ENCODE results near the gene IFI27. TPM values are rescaled to one million over a fixed set of nuclear protein-coding genes. Genes with fewer than 3 reads are reported as not detected.
A peak's percentile ranks its signal among the peaks of the same experiment; 100 is the strongest.
"Not testable (repeated sequence)": the region's sequence is repeated elsewhere in the genome, so short reads cannot be mapped to it uniquely, and the experiment has no call there.

Gene IFI27
- polyA plus RNA-seq, 2 of the 4 experiments (the other 2 are of a cell fraction), result 0.76 to 2.2 TPM

DNA sequence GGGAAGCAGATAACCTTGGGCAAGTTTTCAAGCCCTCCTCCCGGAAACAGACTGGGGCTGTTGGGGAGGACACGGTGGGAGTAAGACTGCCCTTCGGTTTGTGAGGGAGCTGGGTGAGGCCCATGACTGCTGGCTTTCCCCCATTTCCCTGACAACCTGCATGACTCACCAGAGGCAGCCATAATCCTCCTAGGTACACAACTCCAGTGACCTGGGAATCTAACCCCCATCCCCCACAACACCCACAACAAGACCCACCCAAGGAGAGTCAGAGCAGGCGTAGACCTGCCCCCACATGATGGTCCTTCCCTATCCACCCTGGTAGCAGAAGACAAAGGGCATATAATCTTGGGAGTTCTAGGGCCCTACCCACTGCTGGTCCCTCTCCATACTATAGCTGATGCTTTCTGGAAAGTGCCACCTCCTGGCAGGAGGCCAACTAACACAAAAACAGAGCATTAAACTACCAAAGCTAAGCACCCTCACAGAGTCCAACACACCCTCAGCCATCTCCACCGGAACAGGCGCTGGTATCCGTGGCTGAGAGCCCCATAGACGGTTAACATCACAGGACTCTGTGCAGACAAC is 44.4 kb upstream of the IFI27 start:
- H3K4me1 ChIP-seq, result peaks cover 18% of the 10 kb centered on the region
- peaks cover 29% of the 10 kb centered on the region for H3K9me3 ChIP-seq
- peak overlapping the region; percentile 52 for H3K4me2 ChIP-seq
- peak in 1 of 2 experiments; percentile 12 for DNase-seq (ENCODE audit: low read depth in 1 of 2, low spot score in 1 of 2)
- WGBS (ENCODE audit: missing lambda C conversion rate), result 72% methylated on average over 7 of the region's 8 CpGs
- ChIA-PET POLR2A (no interaction called here), CTCF (interaction anchor here (0.9 to 1.5 kb wide), 3 partner anchors 13 to 71 kb away, joined by 3 to 4 read pairs (median 4); no protein-coding TSS in a partner anchor)
- FAIRE-seq, result no peak
- peak overlapping the region in 1 of 2 experiments; percentile 50; a peak in 2 of 6 replicates for H3K27ac ChIP-seq
- no peak overlapping the region for H3K4me3 ChIP-seq
- TF ChIP-seq EP300 (IDR thresholded peaks at IDR 0.05) (no peak), HEYL (CRISPR knock-in tag; IDR thresholded peaks at IDR 0.05) (no peak), USF2 (IDR thresholded peaks at IDR 0.05) (no peak), ESRRA (IDR thresholded peaks at IDR 0.05; ENCODE audit: borderline replicate concordance, low read length) (no peak), FOSL2 (IDR thresholded peaks at IDR 0.05) (no peak), FOSL2 (CRISPR knock-in tag; IDR thresholded peaks at IDR 0.05) (no peak), NR3C1 (IDR thresholded peaks at IDR 0.05) (no peak), TFCP2L1 (CRISPR knock-in tag; IDR thresholded peaks at IDR 0.05) (no peak), BCL3 (IDR thresholded peaks at IDR 0.05) (no peak), ATOH8 (CRISPR knock-in tag; IDR thresholded peaks at IDR 0.05; ENCODE audit: low read depth) (no peak), SMC3 (IDR thresholded peaks at IDR 0.05) (no peak), JUN (IDR thresholded peaks at IDR 0.05) (no peak), TP53 (CRISPR knock-in tag; IDR thresholded peaks at IDR 0.05) (no peak)
- no peak; a peak in 2 of 6 replicates for ATAC-seq

GRCh38 chr14:94072076-94072475 is 38.5 kb upstream of the IFI27 start:
- CTCF ChIA-PET; H3K27ac ChIP-seq; H3K4me2 ChIP-seq; DNase-seq (ENCODE audit: low read depth in 1 of 2, low spot score in 1 of 2); H3K4me1 ChIP-seq; POLR2A ChIA-PET; ATAC-seq; FAIRE-seq; H3K4me3 ChIP-seq: not testable (repeated sequence)
- 86% methylated on average over 3 of the region's 3 CpGs for WGBS (ENCODE audit: missing lambda C conversion rate)
- H3K9me3 ChIP-seq, result peaks cover 78% of the 10 kb centered on the region

- FAIRE-seq, result no peak
- H3K9me3 ChIP-seq, result peaks cover 60% of the 10 kb centered on the region
- no peak overlapping the region for H3K4me3 ChIP-seq
- H3K27ac ChIP-seq, result no peak overlapping the region
- H3K4me2 ChIP-seq, result no peak overlapping the region
- ChIA-PET CTCF (interaction anchor here (0.7 kb wide), 1 partner anchor 55 kb away, joined by 3 read pairs; no protein-coding TSS in a partner anchor), POLR2A (no interaction called here)
- 96% methylated on average over 3 of the region's 3 CpGs for WGBS (ENCODE audit: missing lambda C conversion rate)
- no peak for TF ChIP-seq FOSL2 (IDR thresholded peaks at IDR 0.05)
- TF ChIP-seq FOSL2 (CRISPR knock-in tag; IDR thresholded peaks at IDR 0.05), result no peak
- no peak for TF ChIP-seq EHMT2 (IDR thresholded peaks at IDR 0.05; ENCODE audit: low read depth)
- TF ChIP-seq NFE2L2 (conservative IDR thresholded peaks at IDR 0.05; ENCODE audit: low read length), result no peak
- no peak for TF ChIP-seq BCL3 (IDR thresholded peaks at IDR 0.05)
- no peak for TF ChIP-seq ATOH8 (CRISPR knock-in tag; IDR thresholded peaks at IDR 0.05; ENCODE audit: low read depth)
- no peak for TF ChIP-seq ESRRA (IDR thresholded peaks at IDR 0.05; ENCODE audit: borderline replicate concordance, low read length)
- TF ChIP-seq PHF8 (IDR thresholded peaks at IDR 0.05; ENCODE audit: borderline replicate concordance, low read depth), result no peak
- no peak for TF ChIP-seq JUN (IDR thresholded peaks at IDR 0.05)
- TF ChIP-seq SMC3 (IDR thresholded peaks at IDR 0.05), result no peak
- TF ChIP-seq NPAS2 (CRISPR knock-in tag; IDR thresholded peaks at IDR 0.05; ENCODE audit: borderline replicate concordance), result no peak
- no peak for TF ChIP-seq CEBPB (IDR thresholded peaks at IDR 0.05)
- TF ChIP-seq POLR2AphosphoS2 (conservative IDR thresholded peaks at IDR 0.05; ENCODE audit: low read length), result no peak
- no peak for TF ChIP-seq FOSB (CRISPR knock-in tag; IDR thresholded peaks at IDR 0.05)
- TF ChIP-seq KDM1A (IDR thresholded peaks at IDR 0.05; ENCODE audit: low read depth), result no peak
- no peak for TF ChIP-seq JUNB (IDR thresholded peaks at IDR 0.05)
- no peak for TF ChIP-seq MYC (IDR thresholded peaks at IDR 0.05; ENCODE audit: borderline replicate concordance, low read length)
- TF ChIP-seq GATA3 (IDR thresholded peaks at IDR 0.05; ENCODE audit: borderline replicate concordance), result no peak
- TF ChIP-seq ZSCAN20 (CRISPR knock-in tag; IDR thresholded peaks at IDR 0.05), result no peak
- no peak for TF ChIP-seq ZNF302 (CRISPR knock-in tag; IDR thresholded peaks at IDR 0.05)
- ATAC-seq, result no peak
- H3K4me1 ChIP-seq, result peaks cover 3% of the 10 kb centered on the region
- DNase-seq (ENCODE audit: low read depth in 1 of 2, low spot score in 1 of 2), result no peak
Measured at GRCh38 chr14:94074534-94074933, 36.0 kb upstream of the IFI27 start.

Measured in A549 (cell line).